CD14-positive monocyte (primary cell): Measurements from ENCODE around the gene SLC35F3. TPM values are rescaled to one million over a fixed set of nuclear protein-coding genes. Genes with fewer than 3 reads are reported as not detected.
A peak's percentile ranks its signal among the peaks of the same experiment; 100 is the strongest.

ENCODE experiments used
- DNase-seq, 3 donors: peaks; one replicate each; pipeline ENCODE4 v3.0.0-alpha.2; 2011 to 2022
- H2AFZ ChIP-seq: 2 replicates; pipeline ENCODE4 v1.6.0; 2012; ENCODE audit warnings: mild to moderate bottlenecking, low read depth, low read length, inconsistent platforms; ENCODE audit not compliant: insufficient read depth, poor library complexity, severe bottlenecking
- H3K27ac ChIP-seq, 2 donors: 1 replicate in 1 of 2; 2 replicates in 1 of 2; pipeline ENCODE4 v1.5.1; 2012 to 2013; ENCODE audit warnings: low read length in 2 of 2, control low read depth in 1 of 2, inconsistent platforms in 1 of 2, low read depth in 1 of 2, mild to moderate bottlenecking in 1 of 2
- H3K27me3 ChIP-seq, 2 donors: one replicate each; pipeline versions ENCODE4 v1.6.0 to v1.6.1; 2011 to 2013; ENCODE audit warnings: low read length in 2 of 2; ENCODE audit not compliant: control insufficient read depth in 2 of 2, insufficient read depth in 2 of 2
- H3K36me3 ChIP-seq, 2 donors: replicated peaks in 1 of 2; 1 replicate in 1 of 2; 2 replicates in 1 of 2; pipeline versions ENCODE4 v1.5.1 to v1.6.1; 2012 to 2013; ENCODE audit warnings: low read length in 2 of 2, control low read depth in 1 of 2, inconsistent platforms in 1 of 2, mild to moderate bottlenecking in 1 of 2; ENCODE audit not compliant: insufficient read depth in 2 of 2, control insufficient read depth in 1 of 2
- H3K4me1 ChIP-seq, 2 donors: 1 replicate in 1 of 2; 2 replicates in 1 of 2; pipeline versions ENCODE4 v1.5.1 to v1.6.1; 2012 to 2013; ENCODE audit warnings: low read length in 2 of 2, control low read depth in 1 of 2, inconsistent platforms in 1 of 2, mild to moderate bottlenecking in 1 of 2, moderate library complexity in 1 of 2; ENCODE audit not compliant: insufficient read depth in 2 of 2, control insufficient read depth in 1 of 2
- H3K4me2 ChIP-seq: replicated peaks from 2 replicates; pipeline ENCODE3; 2012; ENCODE audit warnings: low read length, moderate library complexity, mild to moderate bottlenecking; ENCODE audit not compliant: poor library complexity, severe bottlenecking; ENCODE audit errors: extremely low read depth
- H3K4me3 ChIP-seq, 3 experiments: fragments of 200-600 bp in 1 of 3; sonication (generic) in 1 of 3; replicated peaks in 1 of 3; 1 replicate in 2 of 3; 2 replicates in 1 of 3; pipeline ENCODE4 v1.5.1; 2011 to 2013; ENCODE audit warnings: low read length in 3 of 3, mild to moderate bottlenecking in 3 of 3, control low read depth in 2 of 3, low read depth in 2 of 3, inconsistent platforms in 1 of 3, moderate library complexity in 1 of 3
- H3K79me2 ChIP-seq: 2 replicates; pipeline ENCODE4 v1.6.0; 2012; ENCODE audit warnings: mild to moderate bottlenecking, control low read depth, inconsistent platforms, low read length, moderate library complexity; ENCODE audit not compliant: insufficient read depth
- H3K9ac ChIP-seq: 2 replicates; pipeline ENCODE4 v1.6.0; 2017; ENCODE audit warnings: low read length, mild to moderate bottlenecking; ENCODE audit not compliant: insufficient read depth, poor library complexity, severe bottlenecking
- H3K9me3 ChIP-seq, 2 donors: replicated peaks in 1 of 2; 1 replicate in 1 of 2; 2 replicates in 1 of 2; pipeline versions ENCODE4 v1.5.1 to v1.6.1; 2012 to 2013; ENCODE audit warnings: low read length in 2 of 2, control low read depth in 1 of 2; ENCODE audit not compliant: control insufficient read depth in 1 of 2, insufficient read depth in 1 of 2
- H4K20me1 ChIP-seq: 2 replicates; pipeline ENCODE4 v1.6.0; 2012; ENCODE audit warnings: mild to moderate bottlenecking, low read length, control low read depth, moderate library complexity; ENCODE audit not compliant: insufficient read depth
- H3K27ac Mint-ChIP-seq, 7 donors: one replicate each; pipeline ENCODE4 v1.8.0; 2020; ENCODE audit warnings: mild to moderate bottlenecking in 7 of 7, mixed read lengths in 7 of 7, moderate library complexity in 6 of 7, inconsistent platforms in 2 of 7
- H3K27me3 Mint-ChIP-seq, 3 donors: one replicate each; pipeline ENCODE4 v1.8.0; 2021 to 2022; ENCODE audit warnings: low read depth in 3 of 3, mild to moderate bottlenecking in 3 of 3, mixed read lengths in 3 of 3, moderate library complexity in 3 of 3, inconsistent platforms in 1 of 3
- H3K36me3 Mint-ChIP-seq, 2 donors: one replicate each; pipeline ENCODE4 v1.8.0; 2020; ENCODE audit warnings: mixed read lengths in 2 of 2, inconsistent platforms in 1 of 2, mild to moderate bottlenecking in 1 of 2
- H3K4me1 Mint-ChIP-seq: one replicate; pipeline ENCODE4 v1.8.0; 2020; ENCODE audit warnings: mild to moderate bottlenecking, mixed read lengths
- H3K4me3 Mint-ChIP-seq, 2 donors: one replicate each; pipeline ENCODE4 v1.8.0; 2020; ENCODE audit warnings: mild to moderate bottlenecking in 2 of 2, mixed read lengths in 2 of 2, moderate library complexity in 1 of 2
- H3K9me3 Mint-ChIP-seq, 7 donors: one replicate each; pipeline ENCODE4 v1.8.0; 2020 to 2022; ENCODE audit warnings: mixed read lengths in 7 of 7, mild to moderate bottlenecking in 6 of 7, moderate library complexity in 6 of 7, inconsistent platforms in 2 of 7
- WGBS: methylation state at CpG from one replicate; pipeline ENCODE4 v1.1.5; 2013; ENCODE audit warnings: missing lambda C conversion rate; ENCODE audit not compliant: insufficient coverage; 5-methylcytosine and 5-hydroxymethylcytosine counted together
- intact Hi-C, 2 donors: fragments of 100-400 bp; cut with micrococcal nuclease; formaldehyde crosslinking; loops; one replicate each; pipeline versions ENCODE4 v1.15.0 to v1.15.1; 2023
- polyA plus RNA-seq, 3 donors: library from polyadenylated mRNA; depleted of rRNA in 1 of 3; unstranded in 2 of 3; stranded (reverse) in 1 of 3; fragments of 300-500 nt in 2 of 3; fragments of >200 nt in 1 of 3; fragmentation: Illumina TruSeq in 2 of 3; gene quantifications; 1 replicate in 2 of 3; 2 replicates in 1 of 3; pipeline ENCODE4 v1.2.3, GENCODE V29; 2012 to 2021
- TF ChIP-seq, protein P1 (sequence below): fragments of 200-600 bp; IDR thresholded peaks from one replicate; pipeline ENCODE4 v1.8.0; 2022; ENCODE audit warnings: antibody characterized with exemption, mild to moderate bottlenecking

Gene SLC35F3
- polyA plus RNA-seq, 3 donors = 0.17 to 0.78 TPM; not detected in 1

DNA sequence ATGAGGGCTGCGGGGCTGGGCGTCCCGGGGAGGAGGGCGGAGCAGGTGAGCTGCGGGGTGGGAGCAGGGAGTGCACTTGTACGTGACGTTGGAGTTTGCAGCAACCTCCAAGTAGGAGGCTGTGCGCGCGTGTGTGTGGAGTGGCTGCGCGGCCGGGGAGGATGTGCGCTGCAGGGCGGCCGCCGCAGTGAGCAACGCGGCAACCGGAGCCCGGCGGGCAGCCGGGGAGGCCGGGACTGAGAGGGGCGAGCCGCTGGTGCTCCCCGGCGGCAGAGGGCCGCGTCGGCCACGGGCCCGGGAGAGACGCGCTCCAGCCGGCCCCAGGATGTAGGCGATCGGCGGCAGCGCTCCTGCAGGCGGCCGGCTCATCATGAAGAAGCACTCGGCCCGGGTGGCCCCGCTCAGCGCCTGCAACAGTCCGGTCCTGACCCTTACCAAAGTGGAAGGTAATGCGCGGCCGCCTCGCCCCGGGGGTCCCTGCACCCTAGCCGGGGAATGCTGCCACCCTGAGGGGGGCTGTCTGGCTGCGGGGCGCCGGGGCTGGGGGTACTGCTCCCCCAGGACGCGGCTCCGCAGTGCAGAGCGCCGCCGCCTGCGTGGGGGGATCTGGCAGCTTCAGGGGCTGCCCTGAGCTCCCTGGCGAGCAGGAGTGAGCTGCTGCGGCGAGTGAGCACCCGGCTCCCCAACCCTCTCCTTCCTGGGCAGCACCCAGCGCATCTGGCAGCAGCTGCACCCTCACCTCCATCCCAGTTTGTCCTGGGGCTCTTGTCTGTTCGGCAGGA, 309.8 kb downstream of the SLC35F3 start:
- H3K27me3 Mint-ChIP-seq = peaks cover 12 to 24% (median 12%) of the 10 kb centered on the region in 3 donors
- Histone ChIP-seq H2AFZ (peak overlapping the region; percentile 88), H3K79me2 (no peaks in the 10 kb centered on the region), H3K27me3 (peaks cover 5 to 15% of the 10 kb centered on the region in 2 donors), H3K27ac (peak overlapping the region; percentile 70 to 72), H3K36me3 (no peaks in the 10 kb centered on the region), H3K9me3 (no peaks in the 10 kb centered on the region), H3K4me3 (peak overlapping the region; percentile 39 to 80 (median 54)), H3K4me1 (peaks cover 23 to 24% of the 10 kb centered on the region in 2 donors), H3K4me2 (peak overlapping the region; percentile 95), H3K9ac (peak overlapping the region; percentile 38), H4K20me1 (no peaks in the 10 kb centered on the region)
- peak overlapping the region; percentile 92 to 96 for H3K4me3 Mint-ChIP-seq
- DNase-seq = peak; percentile 57 to 69 (median 64)
- TF ChIP-seq, protein P1, sequence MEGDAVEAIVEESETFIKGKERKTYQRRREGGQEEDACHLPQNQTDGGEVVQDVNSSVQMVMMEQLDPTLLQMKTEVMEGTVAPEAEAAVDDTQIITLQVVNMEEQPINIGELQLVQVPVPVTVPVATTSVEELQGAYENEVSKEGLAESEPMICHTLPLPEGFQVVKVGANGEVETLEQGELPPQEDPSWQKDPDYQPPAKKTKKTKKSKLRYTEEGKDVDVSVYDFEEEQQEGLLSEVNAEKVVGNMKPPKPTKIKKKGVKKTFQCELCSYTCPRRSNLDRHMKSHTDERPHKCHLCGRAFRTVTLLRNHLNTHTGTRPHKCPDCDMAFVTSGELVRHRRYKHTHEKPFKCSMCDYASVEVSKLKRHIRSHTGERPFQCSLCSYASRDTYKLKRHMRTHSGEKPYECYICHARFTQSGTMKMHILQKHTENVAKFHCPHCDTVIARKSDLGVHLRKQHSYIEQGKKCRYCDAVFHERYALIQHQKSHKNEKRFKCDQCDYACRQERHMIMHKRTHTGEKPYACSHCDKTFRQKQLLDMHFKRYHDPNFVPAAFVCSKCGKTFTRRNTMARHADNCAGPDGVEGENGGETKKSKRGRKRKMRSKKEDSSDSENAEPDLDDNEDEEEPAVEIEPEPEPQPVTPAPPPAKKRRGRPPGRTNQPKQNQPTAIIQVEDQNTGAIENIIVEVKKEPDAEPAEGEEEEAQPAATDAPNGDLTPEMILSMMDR = no peak
- intact Hi-C loops = no loop called here
- WGBS = under 1% methylated on average over 68 of the region's 69 CpGs
- peak overlapping the region; percentile 82 to 93 (median 86) for H3K27ac Mint-ChIP-seq
- H3K4me1 Mint-ChIP-seq = peaks cover 23% of the 10 kb centered on the region
- peaks cover 0 to 2% of the 10 kb centered on the region in 2 donors for H3K36me3 Mint-ChIP-seq
- peaks cover 0 to 12% (median 6%) of the 10 kb centered on the region in 7 donors for H3K9me3 Mint-ChIP-seq

DNA sequence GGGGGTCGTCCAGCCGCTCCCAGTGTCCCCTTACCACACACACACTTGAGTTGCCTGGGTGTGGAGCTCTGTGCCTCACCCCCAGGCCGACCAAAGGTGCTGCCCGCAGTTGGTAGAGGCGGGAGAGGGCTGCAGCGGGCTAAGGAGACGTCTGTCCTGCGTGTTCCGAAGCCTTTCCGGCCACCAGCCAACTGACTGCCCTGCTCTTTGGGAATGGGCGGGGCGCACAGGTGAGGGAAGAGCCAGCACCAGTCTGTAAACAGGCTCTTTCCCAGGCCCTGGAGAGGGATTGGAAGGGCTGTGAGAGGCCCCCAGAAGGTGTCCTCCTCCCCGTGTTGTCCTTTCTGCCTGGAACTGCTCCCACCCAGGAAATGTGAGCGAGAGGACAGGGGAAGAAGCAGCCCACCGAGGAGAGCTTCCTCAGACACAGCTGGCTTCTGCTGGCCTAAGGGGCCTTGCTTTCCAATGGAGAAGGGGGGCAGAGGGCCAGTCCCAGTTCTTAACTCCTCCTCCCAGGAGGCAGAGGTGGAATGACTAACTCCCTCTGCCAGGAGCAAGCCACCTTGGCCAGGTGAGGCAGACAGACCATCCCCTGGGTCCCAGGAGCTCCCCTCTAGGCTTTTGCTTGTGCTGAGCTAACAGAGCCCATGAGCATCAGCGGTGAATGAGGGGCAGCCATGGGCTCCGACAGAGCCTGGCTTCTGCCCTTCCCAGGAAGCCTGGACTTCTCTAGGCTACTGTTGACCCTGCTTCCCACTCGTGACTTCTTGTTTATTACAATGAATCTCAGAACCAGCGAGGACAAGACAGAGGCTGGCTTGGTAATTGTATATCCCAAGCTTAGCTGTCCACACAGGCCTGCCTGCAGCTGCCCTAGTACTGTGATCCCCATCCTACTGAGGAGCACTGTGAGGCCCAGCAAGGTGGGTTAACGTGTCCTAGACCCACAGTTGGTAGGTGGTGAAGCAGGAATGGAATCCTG, 310.7 kb downstream of the SLC35F3 start:
- Mint-ChIP-seq H3K9me3 (peaks cover 0 to 5% (median 3%) of the 10 kb centered on the region in 7 donors), H3K27ac (no peak overlapping the region), H3K4me3 (peak overlapping the region; percentile 65 to 69), H3K27me3 (peaks cover 12 to 24% (median 12%) of the 10 kb centered on the region in 3 donors), H3K4me1 (peaks cover 23% of the 10 kb centered on the region), H3K36me3 (peaks cover 0 to 2% of the 10 kb centered on the region in 2 donors)
- no peaks in the 10 kb centered on the region for H3K79me2 ChIP-seq
- H3K9me3 ChIP-seq = no peaks in the 10 kb centered on the region
- H3K27ac ChIP-seq = no peak overlapping the region
- peak overlapping the region; percentile 38 for H3K9ac ChIP-seq
- H3K4me3 ChIP-seq = peak overlapping the region in 2 of 3 experiments; percentile 42 to 80
- no peaks in the 10 kb centered on the region for H4K20me1 ChIP-seq
- 77% methylated on average over 13 of the region's 20 CpGs for WGBS
- DNase-seq = no peak
- no peaks in the 10 kb centered on the region for H3K36me3 ChIP-seq
- TF ChIP-seq, protein P1 = no peak
- H3K4me1 ChIP-seq = peaks cover 23 to 24% of the 10 kb centered on the region in 2 donors
- intact Hi-C loops = no loop called here
- H3K4me2 ChIP-seq = peak overlapping the region; percentile 95
- H2AFZ ChIP-seq = peak overlapping the region; percentile 88
- H3K27me3 ChIP-seq = peaks cover 5 to 15% of the 10 kb centered on the region in 2 donors
